GM13977 (cell line): ENCODE measurements around the gene PNMA1.

Experiments used
- DNase-seq: peaks from one replicate; pipeline ENCODE4 v3.0.0; 2012; ENCODE audit warnings: low spot score
- in situ Hi-C: fragments of 300-500 bp; cut with MboI; formaldehyde crosslinking; loops from one replicate; pipeline ENCODE4 v1.12.0; 2022; ENCODE audit warnings: low sequenced_read_pairs, low pct_unique_long_range_greater_than_20kb, mixed read lengths, inconsistent platforms; ENCODE audit not compliant: unreplicated experiment
- TF ChIP-seq, protein P1 (sequence below): IDR thresholded peaks from 2 replicates; pipeline ENCODE4 v1.5.1; 2012; ENCODE audit warnings: mild to moderate bottlenecking, control low read depth; ENCODE audit not compliant: insufficient read depth; ENCODE audit errors: extremely low read depth, missing control alignments

PNMA1 gene

GRCh38 chr14:73715707-73716106 lies 1.5 kb upstream of the PNMA1 start:
- TF ChIP-seq, protein P1, sequence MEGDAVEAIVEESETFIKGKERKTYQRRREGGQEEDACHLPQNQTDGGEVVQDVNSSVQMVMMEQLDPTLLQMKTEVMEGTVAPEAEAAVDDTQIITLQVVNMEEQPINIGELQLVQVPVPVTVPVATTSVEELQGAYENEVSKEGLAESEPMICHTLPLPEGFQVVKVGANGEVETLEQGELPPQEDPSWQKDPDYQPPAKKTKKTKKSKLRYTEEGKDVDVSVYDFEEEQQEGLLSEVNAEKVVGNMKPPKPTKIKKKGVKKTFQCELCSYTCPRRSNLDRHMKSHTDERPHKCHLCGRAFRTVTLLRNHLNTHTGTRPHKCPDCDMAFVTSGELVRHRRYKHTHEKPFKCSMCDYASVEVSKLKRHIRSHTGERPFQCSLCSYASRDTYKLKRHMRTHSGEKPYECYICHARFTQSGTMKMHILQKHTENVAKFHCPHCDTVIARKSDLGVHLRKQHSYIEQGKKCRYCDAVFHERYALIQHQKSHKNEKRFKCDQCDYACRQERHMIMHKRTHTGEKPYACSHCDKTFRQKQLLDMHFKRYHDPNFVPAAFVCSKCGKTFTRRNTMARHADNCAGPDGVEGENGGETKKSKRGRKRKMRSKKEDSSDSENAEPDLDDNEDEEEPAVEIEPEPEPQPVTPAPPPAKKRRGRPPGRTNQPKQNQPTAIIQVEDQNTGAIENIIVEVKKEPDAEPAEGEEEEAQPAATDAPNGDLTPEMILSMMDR: no peak
- in situ Hi-C loops: no loop called here

GRCh38 chr14:73714656-73715081 lies 485 bp upstream of the PNMA1 start:
- TF ChIP-seq, protein P1: no peak
- DNase-seq: no peak
- in situ Hi-C loops: no loop called here

More at GRCh38 chr14:73715707-73716106, 1.5 kb upstream of the PNMA1 start:
- peak; percentile 19 for DNase-seq

DNA sequence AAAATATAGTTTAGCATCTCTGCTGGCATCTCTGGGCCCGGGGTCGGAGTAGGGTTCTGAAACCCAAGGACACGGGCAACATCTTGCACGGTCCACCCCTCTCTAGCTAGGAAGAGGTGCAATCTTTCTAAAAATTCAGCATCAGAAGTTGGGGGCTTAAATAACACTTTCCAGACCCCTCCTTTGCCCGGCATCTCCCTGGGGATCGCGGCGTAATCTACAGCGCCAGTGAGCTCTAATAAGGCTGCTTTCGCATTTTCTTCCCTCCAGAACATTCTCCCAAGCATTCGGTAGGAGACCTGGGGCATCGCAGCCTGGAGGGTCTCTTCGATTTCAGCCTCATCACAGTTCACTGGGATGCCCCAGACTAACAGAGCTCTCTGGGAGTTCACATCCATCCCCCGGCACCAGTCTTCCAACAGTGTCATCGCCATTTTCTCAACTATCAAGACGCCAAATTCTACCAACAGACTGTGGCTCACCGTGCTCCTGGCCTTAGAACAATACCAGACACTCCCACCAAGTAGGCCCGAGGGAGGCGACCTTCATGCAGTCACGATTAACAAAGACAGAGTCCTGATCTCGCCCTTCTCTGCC lies 880 bp downstream of the PNMA1 start:
- DNase-seq: peak; percentile 29
- TF ChIP-seq, protein P1: no peak
- in situ Hi-C loops: no loop called here

GRCh38 chr14:73712540-73713180 lies 1.5 kb downstream of the PNMA1 start:
- DNase-seq: peak; percentile 72
- in situ Hi-C loops: no loop called here

GRCh38 chr14:73712071-73712506 lies 2.1 kb downstream of the PNMA1 start:
- TF ChIP-seq, protein P1: no peak
- in situ Hi-C loops: no loop called here
- peak; percentile 15 for DNase-seq

More at GRCh38 chr14:73712540-73713180, 1.5 kb downstream of the PNMA1 start:
- TF ChIP-seq, protein P1: no peak

DNA sequence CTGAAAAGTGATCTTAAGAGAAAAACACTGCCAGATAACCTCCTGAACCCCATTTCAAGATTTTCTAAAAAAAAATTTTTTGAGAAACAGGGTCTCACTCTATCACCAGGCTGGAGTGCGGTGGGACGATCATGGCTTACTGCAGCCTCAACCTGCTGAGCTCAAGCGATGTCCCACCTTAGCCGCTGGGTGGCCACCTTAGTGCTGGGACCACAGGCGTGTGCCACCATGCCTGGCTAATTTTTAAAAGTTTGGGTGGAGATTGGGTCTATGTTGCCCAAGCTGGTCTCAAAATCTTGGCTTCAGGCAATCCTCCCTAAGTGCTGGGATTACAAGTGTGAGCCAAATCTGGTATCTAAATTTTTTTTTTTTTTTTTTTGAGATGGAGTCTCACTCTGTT lies 3.4 kb downstream of the PNMA1 start:
- DNase-seq: no peak
- in situ Hi-C loops: no loop called here
- TF ChIP-seq, protein P1: peak; percentile 42
